ENCODE measurements around the gene GALNS. TPM values are rescaled to one million over a fixed set of nuclear protein-coding genes. Genes with fewer than 3 reads are reported as not detected.

The GALNS gene
- total RNA-seq, 1 donor from 2014 or later = 61.4 TPM

GRCh38 chr16:88881007-88881615, 24.4 kb upstream of the GALNS start:
- peak overlapping the region in 1 of 2 donors; percentile 7 for H3K4me3 ChIP-seq
- TF ChIP-seq POLR2A (IDR thresholded peaks at IDR 0.05) = no peak
- TF ChIP-seq CTCF (IDR thresholded peaks at IDR 0.05) = no peak
- no peak for TF ChIP-seq POLR2AphosphoS5 (IDR thresholded peaks at IDR 0.05; ENCODE audit: insufficient read depth in 1 of 2, low read depth in 1 of 2)
- no peaks in the 10 kb centered on the region for H3K27me3 ChIP-seq
- peaks cover 17% of the 10 kb centered on the region for H3K4me1 ChIP-seq
- no peaks in the 10 kb centered on the region for H3K9me3 ChIP-seq
- H3K36me3 ChIP-seq = no peaks in the 10 kb centered on the region
- DNase-seq (ENCODE audit: extremely low spot score in 2 of 2) = no peak
- intact Hi-C loops (cut with DNase I) = no loop called here
- H3K27ac ChIP-seq = no peak overlapping the region

GRCh38 chr16:88880226-88881006, 23.7 kb upstream of the GALNS start:
- intact Hi-C loops (cut with DNase I) = no loop called here
- H3K36me3 ChIP-seq = no peaks in the 10 kb centered on the region
- H3K27me3 ChIP-seq = no peaks in the 10 kb centered on the region
- DNase-seq (ENCODE audit: extremely low spot score in 2 of 2) = no peak
- H3K4me1 ChIP-seq = peaks cover 17% of the 10 kb centered on the region
- no peak for TF ChIP-seq POLR2A (IDR thresholded peaks at IDR 0.05)
- TF ChIP-seq CTCF (IDR thresholded peaks at IDR 0.05) = no peak
- TF ChIP-seq POLR2AphosphoS5 (IDR thresholded peaks at IDR 0.05; ENCODE audit: insufficient read depth in 1 of 2, low read depth in 1 of 2) = no peak
- no peak overlapping the region for H3K27ac ChIP-seq
- H3K9me3 ChIP-seq = no peaks in the 10 kb centered on the region
- H3K4me3 ChIP-seq = no peak overlapping the region

GRCh38 chr16:88879788-88880055, 23.0 kb upstream of the GALNS start:
- TF ChIP-seq CTCF (IDR thresholded peaks at IDR 0.05) = no peak
- no peak for TF ChIP-seq POLR2A (IDR thresholded peaks at IDR 0.05)
- no peak for TF ChIP-seq POLR2AphosphoS5 (IDR thresholded peaks at IDR 0.05; ENCODE audit: insufficient read depth in 1 of 2, low read depth in 1 of 2)
- H3K4me3 ChIP-seq = no peak overlapping the region
- intact Hi-C loops (cut with DNase I) = no loop called here
- H3K27ac ChIP-seq = no peak overlapping the region
- H3K4me1 ChIP-seq = peaks cover 17% of the 10 kb centered on the region
- H3K9me3 ChIP-seq = no peaks in the 10 kb centered on the region
- no peaks in the 10 kb centered on the region for H3K27me3 ChIP-seq
- no peaks in the 10 kb centered on the region for H3K36me3 ChIP-seq
- no peak for DNase-seq (ENCODE audit: extremely low spot score in 2 of 2)

GRCh38 chr16:88878967-88879787, 22.4 kb upstream of the GALNS start:
- no peak overlapping the region for H3K4me3 ChIP-seq
- peaks cover 17% of the 10 kb centered on the region for H3K4me1 ChIP-seq
- no peaks in the 10 kb centered on the region for H3K36me3 ChIP-seq
- no peak for DNase-seq (ENCODE audit: extremely low spot score in 2 of 2)
- TF ChIP-seq POLR2A (IDR thresholded peaks at IDR 0.05) = no peak
- no peak for TF ChIP-seq CTCF (IDR thresholded peaks at IDR 0.05)
- no peak for TF ChIP-seq POLR2AphosphoS5 (IDR thresholded peaks at IDR 0.05; ENCODE audit: insufficient read depth in 1 of 2, low read depth in 1 of 2)
- H3K9me3 ChIP-seq = no peaks in the 10 kb centered on the region
- no peak overlapping the region for H3K27ac ChIP-seq
- no peaks in the 10 kb centered on the region for H3K27me3 ChIP-seq
- intact Hi-C loops (cut with DNase I) = no loop called here

All from vagina (tissue), 2 donors.